Panc1 (cell line): ENCODE data around the gene CGNL1. TPM values are rescaled to one million over a fixed set of nuclear protein-coding genes. Genes with fewer than 3 reads are reported as not detected.

Experiments used
- ATAC-seq: fragments of 200-7000 bp; cut with Tn5 transposase; 2 replicates; pipeline ENCODE4 v1.9.1; 2020; ENCODE audit warnings: mild to moderate bottlenecking, moderate library complexity
- BruUV-seq: library from RNA; stranded (reverse); fragments of 400-500 nt; replicated peaks from 2 replicates; lab custom pipeline; 2021; lab: Mats Ljungman, UMichigan
- CTCF ChIA-PET: fragments of 300-600 bp; sonication (Branson Sonifier 250); formaldehyde crosslinking; loops from one replicate; lab custom pipeline; 2022; ENCODE audit warnings: antibody characterized with exemption; lab: Charles Lee
- POLR2A ChIA-PET: fragments of 300-600 bp; sonication (Branson Sonifier 250); formaldehyde crosslinking; loops from one replicate; lab custom pipeline; 2022; ENCODE audit warnings: antibody characterized with exemption; lab: Charles Lee
- DNase-seq: peaks from one replicate; pipeline ENCODE4 v3.0.0-alpha.2; 2010; ENCODE audit warnings: low read depth, low spot score
- H3K27ac ChIP-seq: 2 replicates; pipeline ENCODE4 v1.5.1; 2011; ENCODE audit warnings: mild to moderate bottlenecking, low read length, inconsistent platforms
- H3K27me3 ChIP-seq: fragments of 200-500 bp; sonication (Bioruptor generic); 2 replicates; pipeline ENCODE4 v1.6.0; 2014; ENCODE audit warnings: low read length, inconsistent platforms; ENCODE audit not compliant: control insufficient read depth, insufficient read depth
- H3K36me3 ChIP-seq: fragments of 200-500 bp; sonication (Bioruptor generic); 2 replicates; pipeline ENCODE4 v1.5.1; 2014; ENCODE audit warnings: inconsistent platforms, mild to moderate bottlenecking, low read length, moderate library complexity; ENCODE audit not compliant: control insufficient read depth, insufficient read depth
- H3K4me1 ChIP-seq: 2 replicates; pipeline ENCODE4 v1.5.1; 2011; ENCODE audit warnings: inconsistent platforms, mild to moderate bottlenecking, low read length, moderate library complexity; ENCODE audit not compliant: control insufficient read depth, insufficient read depth
- H3K4me3 ChIP-seq, 2 experiments: 2 replicates each; pipeline ENCODE4 v1.5.1; 2011 to 2012; ENCODE audit warnings: low read depth in 2 of 2, low read length in 2 of 2, mild to moderate bottlenecking in 2 of 2, inconsistent platforms in 1 of 2, moderate library complexity in 1 of 2
- H3K9me3 ChIP-seq: fragments of 200-500 bp; sonication (Bioruptor generic); 2 replicates; pipeline ENCODE4 v1.5.1; 2014; ENCODE audit warnings: low read depth, mild to moderate bottlenecking, inconsistent platforms, low read length, moderate library complexity; ENCODE audit not compliant: control insufficient read depth, insufficient read depth
- POLR2AphosphoS5 ChIP-seq: IDR thresholded peaks from 2 replicates; pipeline ENCODE4 v1.6.1; 2012; ENCODE audit warnings: mild to moderate bottlenecking, low read depth, low read length, moderate library complexity
- SIN3A ChIP-seq: IDR thresholded peaks from 2 replicates; pipeline ENCODE4 v1.6.1; 2012; ENCODE audit warnings: low read depth, mild to moderate bottlenecking, low read length, moderate library complexity, borderline replicate concordance; ENCODE audit not compliant: insufficient read depth
- TCF7L2 ChIP-seq: IDR thresholded peaks from 2 replicates; pipeline ENCODE4 v1.6.1; 2011; ENCODE audit warnings: mild to moderate bottlenecking, low read depth, low read length, inconsistent platforms
- in situ Hi-C: cut with HindIII; loops from 2 replicates; pipeline ENCODE4 v1.10.0; 2016; ENCODE audit warnings: low sequenced_read_pairs, low pct_unique_long_range_greater_than_20kb
- intact Hi-C: fragments of 100-400 bp; cut with micrococcal nuclease; formaldehyde crosslinking; loops from one replicate; pipeline ENCODE4 v1.10.0; 2022; ENCODE audit not compliant: unreplicated experiment
- total RNA-seq: library from RNA; stranded (reverse); gene quantifications from one replicate; pipeline ENCODE4 v1.2.1, GENCODE V29; 2021; ENCODE audit not compliant: unreplicated experiment
- TF ChIP-seq, protein P1 (sequence below): fragments of 450-650 bp; IDR thresholded peaks from 2 replicates; pipeline ENCODE4 v1.5.1; 2017; ENCODE audit warnings: mild to moderate bottlenecking
- TF ChIP-seq, protein P2 (sequence below), 2 experiments: IDR thresholded peaks; 2 replicates each; pipeline ENCODE4 v1.6.1; 2011 to 2012; ENCODE audit warnings: low read depth in 2 of 2, control low read depth in 1 of 2, low read length in 1 of 2, mild to moderate bottlenecking in 1 of 2, moderate library complexity in 1 of 2; ENCODE audit not compliant: insufficient read depth in 1 of 2

The CGNL1 gene
- total RNA-seq, 1 experiment from 2014 or later: 3.5 TPM

DNA sequence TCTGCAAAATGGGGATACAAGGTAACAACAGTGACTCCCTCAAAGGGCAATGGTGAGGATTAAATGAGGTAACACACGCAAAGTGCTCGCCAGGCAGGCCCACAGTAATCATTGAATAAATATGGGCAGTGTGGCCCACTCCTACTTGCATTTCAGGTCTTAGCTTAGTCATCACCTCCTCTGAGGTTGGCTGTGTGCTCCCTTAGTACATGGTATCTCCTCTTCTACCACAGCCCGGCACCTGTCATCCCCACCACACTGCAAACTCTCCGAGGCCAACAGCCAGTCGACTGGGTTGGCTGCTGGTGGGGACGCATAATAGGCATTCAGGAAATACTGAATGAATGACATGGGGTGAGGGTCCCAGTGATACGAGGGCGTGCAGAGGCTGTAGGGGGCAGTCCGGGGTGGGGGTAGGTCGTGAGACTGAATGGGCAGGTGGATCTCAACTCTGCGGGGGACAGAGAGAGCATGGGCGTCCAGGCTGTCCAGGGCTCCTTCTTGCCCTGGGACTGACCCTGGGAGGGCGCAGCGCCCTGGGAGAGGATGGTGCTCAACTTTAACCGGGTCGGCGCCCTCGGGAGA, 215.0 kb downstream of the CGNL1 start:
- DNase-seq (no peak), ATAC-seq (no peak)
- intact Hi-C loops: no loop called here
- TF ChIP-seq POLR2AphosphoS5 (no peak), TCF7L2 (no peak), SIN3A (no peak)
- TF ChIP-seq, protein P1, sequence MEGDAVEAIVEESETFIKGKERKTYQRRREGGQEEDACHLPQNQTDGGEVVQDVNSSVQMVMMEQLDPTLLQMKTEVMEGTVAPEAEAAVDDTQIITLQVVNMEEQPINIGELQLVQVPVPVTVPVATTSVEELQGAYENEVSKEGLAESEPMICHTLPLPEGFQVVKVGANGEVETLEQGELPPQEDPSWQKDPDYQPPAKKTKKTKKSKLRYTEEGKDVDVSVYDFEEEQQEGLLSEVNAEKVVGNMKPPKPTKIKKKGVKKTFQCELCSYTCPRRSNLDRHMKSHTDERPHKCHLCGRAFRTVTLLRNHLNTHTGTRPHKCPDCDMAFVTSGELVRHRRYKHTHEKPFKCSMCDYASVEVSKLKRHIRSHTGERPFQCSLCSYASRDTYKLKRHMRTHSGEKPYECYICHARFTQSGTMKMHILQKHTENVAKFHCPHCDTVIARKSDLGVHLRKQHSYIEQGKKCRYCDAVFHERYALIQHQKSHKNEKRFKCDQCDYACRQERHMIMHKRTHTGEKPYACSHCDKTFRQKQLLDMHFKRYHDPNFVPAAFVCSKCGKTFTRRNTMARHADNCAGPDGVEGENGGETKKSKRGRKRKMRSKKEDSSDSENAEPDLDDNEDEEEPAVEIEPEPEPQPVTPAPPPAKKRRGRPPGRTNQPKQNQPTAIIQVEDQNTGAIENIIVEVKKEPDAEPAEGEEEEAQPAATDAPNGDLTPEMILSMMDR: no peak
- TF ChIP-seq, protein P2, sequence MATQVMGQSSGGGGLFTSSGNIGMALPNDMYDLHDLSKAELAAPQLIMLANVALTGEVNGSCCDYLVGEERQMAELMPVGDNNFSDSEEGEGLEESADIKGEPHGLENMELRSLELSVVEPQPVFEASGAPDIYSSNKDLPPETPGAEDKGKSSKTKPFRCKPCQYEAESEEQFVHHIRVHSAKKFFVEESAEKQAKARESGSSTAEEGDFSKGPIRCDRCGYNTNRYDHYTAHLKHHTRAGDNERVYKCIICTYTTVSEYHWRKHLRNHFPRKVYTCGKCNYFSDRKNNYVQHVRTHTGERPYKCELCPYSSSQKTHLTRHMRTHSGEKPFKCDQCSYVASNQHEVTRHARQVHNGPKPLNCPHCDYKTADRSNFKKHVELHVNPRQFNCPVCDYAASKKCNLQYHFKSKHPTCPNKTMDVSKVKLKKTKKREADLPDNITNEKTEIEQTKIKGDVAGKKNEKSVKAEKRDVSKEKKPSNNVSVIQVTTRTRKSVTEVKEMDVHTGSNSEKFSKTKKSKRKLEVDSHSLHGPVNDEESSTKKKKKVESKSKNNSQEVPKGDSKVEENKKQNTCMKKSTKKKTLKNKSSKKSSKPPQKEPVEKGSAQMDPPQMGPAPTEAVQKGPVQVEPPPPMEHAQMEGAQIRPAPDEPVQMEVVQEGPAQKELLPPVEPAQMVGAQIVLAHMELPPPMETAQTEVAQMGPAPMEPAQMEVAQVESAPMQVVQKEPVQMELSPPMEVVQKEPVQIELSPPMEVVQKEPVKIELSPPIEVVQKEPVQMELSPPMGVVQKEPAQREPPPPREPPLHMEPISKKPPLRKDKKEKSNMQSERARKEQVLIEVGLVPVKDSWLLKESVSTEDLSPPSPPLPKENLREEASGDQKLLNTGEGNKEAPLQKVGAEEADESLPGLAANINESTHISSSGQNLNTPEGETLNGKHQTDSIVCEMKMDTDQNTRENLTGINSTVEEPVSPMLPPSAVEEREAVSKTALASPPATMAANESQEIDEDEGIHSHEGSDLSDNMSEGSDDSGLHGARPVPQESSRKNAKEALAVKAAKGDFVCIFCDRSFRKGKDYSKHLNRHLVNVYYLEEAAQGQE (IDR thresholded peaks at IDR 0.05; ENCODE audit: insufficient read depth in 1 of 2, low read depth in 2 of 2, low read length in 1 of 2): no peak
- ChIA-PET CTCF (no interaction called here), POLR2A (interaction anchor here (0.7 kb wide), 1 partner anchor 1393 kb away, joined by 6 read pairs; no protein-coding TSS in a partner anchor)
- Histone ChIP-seq H3K4me3 (peak overlapping the region; percentile 11 to 29; a peak in 3 of 4 replicates), H3K27me3 (peaks cover 22% of the 10 kb centered on the region), H3K36me3 (peaks cover 2% of the 10 kb centered on the region; the same call in 1 of the 2 replicates), H3K9me3 (no peaks in the 10 kb centered on the region), H3K4me1 (no peaks in the 10 kb centered on the region), H3K27ac (no peak overlapping the region)
- BruUV-seq: no TSS peak
- in situ Hi-C loops: no loop called here

DNA sequence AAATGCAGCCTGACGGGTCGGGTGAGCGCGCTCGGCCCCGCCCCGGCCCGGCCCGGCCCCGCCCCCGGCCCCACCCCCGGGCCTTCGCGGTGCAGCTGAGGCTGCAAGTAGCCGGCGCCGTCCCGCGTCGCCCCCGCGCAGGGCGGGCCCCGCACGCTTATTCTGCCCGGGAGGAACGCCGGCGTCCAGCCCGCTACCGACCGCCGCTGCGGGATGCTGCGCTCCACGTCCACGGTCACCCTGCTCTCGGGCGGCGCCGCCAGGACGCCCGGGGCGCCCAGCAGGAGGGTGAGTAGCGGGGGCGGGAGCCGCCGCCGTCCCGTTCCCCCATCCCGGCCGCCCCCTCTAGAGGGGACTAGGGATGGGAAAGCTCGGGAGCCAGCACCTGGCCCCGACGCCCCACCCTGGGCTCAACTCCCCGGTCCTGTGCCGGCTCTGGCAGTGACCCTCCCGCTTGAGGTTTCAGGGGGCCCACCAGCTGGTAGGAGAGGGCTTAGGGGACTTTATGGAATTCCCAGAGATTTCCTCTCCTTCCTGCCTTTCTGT, 215.6 kb downstream of the CGNL1 start, which contains the start of gene MYZAP:
Gene MYZAP (plus strand): TSS at position 83 of the 546 bp plus-strand sequence. CDS start 131 bp downstream, at position 214.
- Histone ChIP-seq H3K36me3 (peaks cover 2% of the 10 kb centered on the region; the same call in 1 of the 2 replicates), H3K27ac (no peak within 1 kb of the TSS), H3K4me3 (peak within 1 kb of the TSS; percentile 34 to 40), H3K4me1 (no peaks in the 10 kb centered on the region), H3K27me3 (peaks cover 22% of the 10 kb centered on the region), H3K9me3 (no peaks in the 10 kb centered on the region)
- POLR2A ChIA-PET: interaction anchor here (0.7 kb wide), 1 partner anchor 1393 kb away, joined by 6 read pairs; no protein-coding TSS in a partner anchor
- intact Hi-C loops (no loop called here), in situ Hi-C loops (no loop called here)
- no TSS peak for BruUV-seq
- TF ChIP-seq, protein P2 (IDR thresholded peaks at IDR 0.05; ENCODE audit: insufficient read depth in 1 of 2, low read depth in 2 of 2, low read length in 1 of 2): no peak
- TF ChIP-seq, protein P1: no peak
- TF ChIP-seq TCF7L2 (no peak), POLR2AphosphoS5 (no peak), SIN3A (no peak)
- CTCF ChIA-PET: no interaction called here
- DNase-seq (no peak), ATAC-seq (peak; percentile 86)
